Gastrocnemius medialis (tissue), 4 donors: ENCODE data around the gene IL1B.

Experiments used
- CTCF ChIP-seq, 5 experiments: fragments of 450-650 bp in 3 of 5; fragments of 200-600 bp in 2 of 5; sonication (generic) in 2 of 5; IDR thresholded peaks in 4 of 5; conservative IDR thresholded peaks in 1 of 5; 1 replicate in 4 of 5; 2 replicates in 1 of 5; pipeline ENCODE4 v1.5.1; 2016 to 2019; ENCODE audit warnings: antibody characterized with exemption in 5 of 5, mild to moderate bottlenecking in 3 of 5, moderate library complexity in 3 of 5
- POLR2A ChIP-seq, 2 donors: fragments of 450-650 bp; IDR thresholded peaks; one replicate each; pipeline ENCODE4 v1.6.1; 2017; ENCODE audit warnings: antibody characterized with exemption in 2 of 2, mild to moderate bottlenecking in 2 of 2, moderate library complexity in 2 of 2

GRCh38 chr2:112885506-112885902 lies 48.9 kb upstream of the IL1B start:
- TF ChIP-seq CTCF (IDR thresholded peaks at IDR 0.05 in 4 of 5, conservative IDR thresholded peaks at IDR 0.05 in 1 of 5) = no peak
- no peak for TF ChIP-seq POLR2A (IDR thresholded peaks at IDR 0.05)
